HEK293 (cell line): Measurements from ENCODE around the gene FKBP10.

Experiments
- CTCF ChIA-PET: fragments of 350-600 bp; formaldehyde crosslinking; extraction: SDS; loops from one replicate; lab custom pipeline; 2021; ENCODE audit warnings: antibody characterized with exemption; lab: Yijun Ruan, JAX
- POLR2A ChIA-PET: fragments of 300-600 bp; formaldehyde crosslinking; extraction: SDS; loops from one replicate; lab custom pipeline; 2020; ENCODE audit warnings: antibody characterized with exemption, inconsistent platforms; lab: Yijun Ruan, JAX
- H3K27ac ChIP-seq: fragments of 200-500 bp; sonication (Bioruptor generic); 2 replicates; pipeline ENCODE4 v1.5.1; 2014; ENCODE audit warnings: low read depth, low read length, control low read depth, inconsistent platforms; ENCODE audit errors: extremely low read depth
- H3K36me3 ChIP-seq, 2 experiments: fragments of 200-500 bp in 1 of 2; sonication (Bioruptor generic) in 1 of 2; 1 replicate in 1 of 2; 2 replicates in 1 of 2; pipeline ENCODE4 v1.5.1; 2014 to 2017; ENCODE audit warnings: inconsistent platforms in 2 of 2, low read length in 2 of 2; ENCODE audit not compliant: control insufficient read depth in 2 of 2, insufficient read depth in 1 of 2
- H3K4me1 ChIP-seq: fragments of 200-500 bp; sonication (Bioruptor generic); 2 replicates; pipeline ENCODE4 v1.5.1; 2014; ENCODE audit warnings: mild to moderate bottlenecking, low read length, inconsistent platforms; ENCODE audit not compliant: control insufficient read depth, insufficient read depth
- H3K4me3 ChIP-seq: 2 replicates; pipeline ENCODE4 v1.5.1; 2011; ENCODE audit warnings: low read depth, mild to moderate bottlenecking, control low read depth, low read length, moderate library complexity
- H3K9me3 ChIP-seq: fragments of 200-500 bp; sonication (Bioruptor generic); 2 replicates; pipeline ENCODE4 v1.5.1; 2014; ENCODE audit warnings: low read depth, low read length, inconsistent platforms; ENCODE audit not compliant: control insufficient read depth, insufficient read depth
- GLIS2 ChIP-seq: fragments of 450-650 bp; formaldehyde crosslinking; IDR thresholded peaks from 2 replicates; pipeline ENCODE4 v1.5.1; 2016; ENCODE audit warnings: missing biosample characterization, missing genetic modification characterization
- IKZF3 ChIP-seq: fragments of 450-650 bp; IDR thresholded peaks from 2 replicates; pipeline ENCODE4 v1.5.0; 2018; ENCODE audit warnings: missing biosample characterization, mild to moderate bottlenecking, missing genetic modification characterization, moderate library complexity
- KLF1 ChIP-seq: fragments of 450-650 bp; formaldehyde crosslinking; IDR thresholded peaks from 2 replicates; pipeline ENCODE4 v1.5.1; 2016; ENCODE audit warnings: missing biosample characterization, missing genetic modification characterization
- ZBTB1 ChIP-seq: fragments of 450-650 bp; formaldehyde crosslinking; IDR thresholded peaks from 2 replicates; pipeline ENCODE4 v1.5.1; 2016; ENCODE audit warnings: missing biosample characterization, missing genetic modification characterization
- ZNF354C ChIP-seq: fragments of 450-650 bp; formaldehyde crosslinking; IDR thresholded peaks from 2 replicates; pipeline ENCODE4 v1.5.1; 2016; ENCODE audit warnings: missing biosample characterization, missing genetic modification characterization, low read depth, borderline replicate concordance
- ZNF571 ChIP-seq: fragments of 450-650 bp; formaldehyde crosslinking; IDR thresholded peaks from 2 replicates; pipeline ENCODE4 v1.5.0; 2017; ENCODE audit warnings: missing biosample characterization, missing genetic modification characterization
- ZNF626 ChIP-seq: fragments of 450-650 bp; sonication (Bioruptor Pico); formaldehyde crosslinking; IDR thresholded peaks from 2 replicates; pipeline ENCODE4 v1.5.1; 2018; ENCODE audit warnings: missing biosample characterization, missing genetic modification characterization, inconsistent platforms
- TF ChIP-seq, protein P1 (sequence below): fragments of 450-650 bp; formaldehyde crosslinking; IDR thresholded peaks from 2 replicates; pipeline ENCODE4 v1.5.1; 2016; ENCODE audit warnings: missing biosample characterization, missing genetic modification characterization
- TF ChIP-seq, protein P2 (sequence below): fragments of 450-650 bp; formaldehyde crosslinking; IDR thresholded peaks from 2 replicates; pipeline ENCODE4 v1.5.1; 2016; ENCODE audit warnings: missing biosample characterization, missing genetic modification characterization, borderline replicate concordance
- TF ChIP-seq, protein P3 (sequence below): fragments of 450-650 bp; formaldehyde crosslinking; IDR thresholded peaks from 2 replicates; pipeline ENCODE4 v1.5.1; 2017; ENCODE audit warnings: missing biosample characterization, mild to moderate bottlenecking, missing genetic modification characterization, moderate library complexity
- TF ChIP-seq, protein P4 (sequence below): fragments of 450-650 bp; formaldehyde crosslinking; IDR thresholded peaks from 2 replicates; pipeline ENCODE4 v1.5.1; 2016; ENCODE audit warnings: missing biosample characterization, missing genetic modification characterization
- TF ChIP-seq, protein P5 (sequence below): fragments of 450-650 bp; formaldehyde crosslinking; IDR thresholded peaks from 2 replicates; pipeline ENCODE4 v1.5.1; 2017; ENCODE audit warnings: missing biosample characterization, missing genetic modification characterization

Gene FKBP10

DNA sequence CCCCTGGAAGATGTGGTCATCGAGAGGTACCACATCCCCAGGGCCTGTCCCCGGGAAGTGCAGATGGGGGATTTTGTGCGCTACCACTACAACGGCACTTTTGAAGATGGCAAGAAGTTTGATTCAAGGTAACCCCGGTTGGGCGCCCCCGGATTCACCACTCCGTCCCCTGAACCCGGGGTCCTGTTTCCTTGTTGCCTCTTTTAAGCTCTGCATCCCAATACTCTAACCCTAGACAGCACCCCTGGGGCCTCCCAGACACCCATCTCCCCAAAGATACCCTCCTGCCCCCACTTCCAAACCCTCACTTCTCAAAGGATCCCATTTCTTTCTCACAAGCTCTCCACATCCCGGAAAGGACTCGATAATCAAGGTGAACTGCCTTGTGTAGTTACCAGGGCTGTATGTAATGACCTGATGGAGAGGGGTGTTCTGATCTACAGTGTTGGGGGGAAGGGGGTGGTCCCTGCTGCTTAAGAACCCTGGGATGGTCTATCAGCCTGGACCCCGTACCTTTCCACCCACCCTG, 412 bp downstream of the FKBP10 start (continued):
- TF ChIP-seq, protein P1, sequence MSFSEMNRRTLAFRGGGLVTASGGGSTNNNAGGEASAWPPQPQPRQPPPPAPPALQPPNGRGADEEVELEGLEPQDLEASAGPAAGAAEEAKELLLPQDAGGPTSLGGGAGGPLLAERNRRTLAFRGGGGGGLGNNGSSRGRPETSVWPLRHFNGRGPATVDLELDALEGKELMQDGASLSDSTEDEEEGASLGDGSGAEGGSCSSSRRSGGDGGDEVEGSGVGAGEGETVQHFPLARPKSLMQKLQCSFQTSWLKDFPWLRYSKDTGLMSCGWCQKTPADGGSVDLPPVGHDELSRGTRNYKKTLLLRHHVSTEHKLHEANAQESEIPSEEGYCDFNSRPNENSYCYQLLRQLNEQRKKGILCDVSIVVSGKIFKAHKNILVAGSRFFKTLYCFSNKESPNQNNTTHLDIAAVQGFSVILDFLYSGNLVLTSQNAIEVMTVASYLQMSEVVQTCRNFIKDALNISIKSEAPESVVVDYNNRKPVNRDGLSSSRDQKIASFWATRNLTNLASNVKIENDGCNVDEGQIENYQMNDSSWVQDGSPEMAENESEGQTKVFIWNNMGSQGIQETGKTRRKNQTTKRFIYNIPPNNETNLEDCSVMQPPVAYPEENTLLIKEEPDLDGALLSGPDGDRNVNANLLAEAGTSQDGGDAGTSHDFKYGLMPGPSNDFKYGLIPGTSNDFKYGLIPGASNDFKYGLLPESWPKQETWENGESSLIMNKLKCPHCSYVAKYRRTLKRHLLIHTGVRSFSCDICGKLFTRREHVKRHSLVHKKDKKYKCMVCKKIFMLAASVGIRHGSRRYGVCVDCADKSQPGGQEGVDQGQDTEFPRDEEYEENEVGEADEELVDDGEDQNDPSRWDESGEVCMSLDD (tag by site-specific recombination): 0 out of 2 replicates have a peak, but pooled peaks have one; percentile 65
- TF ChIP-seq IKZF3 (tag by site-specific recombination) (no peak), ZNF626 (no peak), ZBTB1 (tag by site-specific recombination) (no peak), ZNF571 (no peak)
- TF ChIP-seq, protein P2, sequence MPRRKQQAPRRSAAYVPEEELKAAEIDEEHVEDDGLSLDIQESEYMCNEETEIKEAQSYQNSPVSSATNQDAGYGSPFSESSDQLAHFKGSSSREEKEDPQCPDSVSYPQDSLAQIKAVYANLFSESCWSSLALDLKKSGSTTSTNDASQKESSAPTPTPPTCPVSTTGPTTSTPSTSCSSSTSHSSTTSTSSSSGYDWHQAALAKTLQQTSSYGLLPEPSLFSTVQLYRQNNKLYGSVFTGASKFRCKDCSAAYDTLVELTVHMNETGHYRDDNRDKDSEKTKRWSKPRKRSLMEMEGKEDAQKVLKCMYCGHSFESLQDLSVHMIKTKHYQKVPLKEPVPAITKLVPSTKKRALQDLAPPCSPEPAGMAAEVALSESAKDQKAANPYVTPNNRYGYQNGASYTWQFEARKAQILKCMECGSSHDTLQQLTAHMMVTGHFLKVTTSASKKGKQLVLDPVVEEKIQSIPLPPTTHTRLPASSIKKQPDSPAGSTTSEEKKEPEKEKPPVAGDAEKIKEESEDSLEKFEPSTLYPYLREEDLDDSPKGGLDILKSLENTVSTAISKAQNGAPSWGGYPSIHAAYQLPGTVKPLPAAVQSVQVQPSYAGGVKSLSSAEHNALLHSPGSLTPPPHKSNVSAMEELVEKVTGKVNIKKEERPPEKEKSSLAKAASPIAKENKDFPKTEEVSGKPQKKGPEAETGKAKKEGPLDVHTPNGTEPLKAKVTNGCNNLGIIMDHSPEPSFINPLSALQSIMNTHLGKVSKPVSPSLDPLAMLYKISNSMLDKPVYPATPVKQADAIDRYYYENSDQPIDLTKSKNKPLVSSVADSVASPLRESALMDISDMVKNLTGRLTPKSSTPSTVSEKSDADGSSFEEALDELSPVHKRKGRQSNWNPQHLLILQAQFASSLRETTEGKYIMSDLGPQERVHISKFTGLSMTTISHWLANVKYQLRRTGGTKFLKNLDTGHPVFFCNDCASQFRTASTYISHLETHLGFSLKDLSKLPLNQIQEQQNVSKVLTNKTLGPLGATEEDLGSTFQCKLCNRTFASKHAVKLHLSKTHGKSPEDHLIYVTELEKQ (tag by site-specific recombination): no peak
- TF ChIP-seq, protein P3, sequence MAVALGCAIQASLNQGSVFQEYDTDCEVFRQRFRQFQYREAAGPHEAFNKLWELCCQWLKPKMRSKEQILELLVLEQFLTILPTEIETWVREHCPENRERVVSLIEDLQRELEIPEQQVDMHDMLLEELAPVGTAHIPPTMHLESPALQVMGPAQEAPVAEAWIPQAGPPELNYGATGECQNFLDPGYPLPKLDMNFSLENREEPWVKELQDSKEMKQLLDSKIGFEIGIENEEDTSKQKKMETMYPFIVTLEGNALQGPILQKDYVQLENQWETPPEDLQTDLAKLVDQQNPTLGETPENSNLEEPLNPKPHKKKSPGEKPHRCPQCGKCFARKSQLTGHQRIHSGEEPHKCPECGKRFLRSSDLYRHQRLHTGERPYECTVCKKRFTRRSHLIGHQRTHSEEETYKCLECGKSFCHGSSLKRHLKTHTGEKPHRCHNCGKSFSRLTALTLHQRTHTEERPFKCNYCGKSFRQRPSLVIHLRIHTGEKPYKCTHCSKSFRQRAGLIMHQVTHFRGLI (tag by site-specific recombination): peak; percentile 81

DNA sequence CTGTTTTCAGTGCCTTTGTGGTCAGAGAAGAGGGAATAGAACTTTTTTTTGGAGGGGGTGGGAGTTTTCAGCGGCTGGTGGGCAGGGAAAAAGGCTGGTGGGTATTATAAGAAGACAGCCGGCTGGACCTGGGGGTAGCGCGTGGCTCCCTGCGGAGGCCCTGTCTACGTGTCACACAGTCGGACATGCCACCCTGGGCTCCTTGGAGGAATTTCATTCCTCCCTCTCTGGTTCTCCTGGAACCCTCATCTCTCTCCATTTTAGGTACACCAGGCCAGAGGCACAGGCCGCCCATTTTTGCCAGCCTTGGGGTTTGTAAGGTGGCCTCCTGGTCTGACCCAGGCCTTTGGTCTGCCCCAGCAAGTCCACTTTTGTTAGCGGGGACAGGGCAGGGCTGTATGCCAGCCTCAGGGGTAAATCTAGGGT, 908 bp downstream of the FKBP10 start:
- CTCF ChIA-PET: interaction anchor here (0.6 to 4.6 kb wide), 3 partner anchors 12 to 1562 kb away, joined by 3 to 45 read pairs (median 5); no protein-coding TSS in a partner anchor
- TF ChIP-seq ZNF354C (no peak), GLIS2 (tag by site-specific recombination) (peak; percentile 38), KLF1 (tag by site-specific recombination) (no peak)
- TF ChIP-seq, protein P4, sequence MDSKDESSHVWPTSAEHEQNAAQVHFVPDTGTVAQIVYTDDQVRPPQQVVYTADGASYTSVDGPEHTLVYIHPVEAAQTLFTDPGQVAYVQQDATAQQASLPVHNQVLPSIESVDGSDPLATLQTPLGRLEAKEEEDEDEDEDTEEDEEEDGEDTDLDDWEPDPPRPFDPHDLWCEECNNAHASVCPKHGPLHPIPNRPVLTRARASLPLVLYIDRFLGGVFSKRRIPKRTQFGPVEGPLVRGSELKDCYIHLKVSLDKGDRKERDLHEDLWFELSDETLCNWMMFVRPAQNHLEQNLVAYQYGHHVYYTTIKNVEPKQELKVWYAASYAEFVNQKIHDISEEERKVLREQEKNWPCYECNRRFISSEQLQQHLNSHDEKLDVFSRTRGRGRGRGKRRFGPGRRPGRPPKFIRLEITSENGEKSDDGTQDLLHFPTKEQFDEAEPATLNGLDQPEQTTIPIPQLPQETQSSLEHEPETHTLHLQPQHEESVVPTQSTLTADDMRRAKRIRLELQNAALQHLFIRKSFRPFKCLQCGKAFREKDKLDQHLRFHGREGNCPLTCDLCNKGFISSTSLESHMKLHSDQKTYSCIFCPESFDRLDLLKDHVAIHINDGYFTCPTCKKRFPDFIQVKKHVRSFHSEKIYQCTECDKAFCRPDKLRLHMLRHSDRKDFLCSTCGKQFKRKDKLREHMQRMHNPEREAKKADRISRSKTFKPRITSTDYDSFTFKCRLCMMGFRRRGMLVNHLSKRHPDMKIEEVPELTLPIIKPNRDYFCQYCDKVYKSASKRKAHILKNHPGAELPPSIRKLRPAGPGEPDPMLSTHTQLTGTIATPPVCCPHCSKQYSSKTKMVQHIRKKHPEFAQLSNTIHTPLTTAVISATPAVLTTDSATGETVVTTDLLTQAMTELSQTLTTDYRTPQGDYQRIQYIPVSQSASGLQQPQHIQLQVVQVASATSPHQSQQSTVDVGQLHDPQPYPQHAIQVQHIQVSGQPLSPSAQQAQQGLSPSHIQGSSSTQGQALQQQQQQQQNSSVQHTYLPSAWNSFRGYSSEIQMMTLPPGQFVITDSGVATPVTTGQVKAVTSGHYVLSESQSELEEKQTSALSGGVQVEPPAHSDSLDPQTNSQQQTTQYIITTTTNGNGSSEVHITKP (tag by site-specific recombination): peak; percentile 21; the same call in 1 of the 2 replicates
- TF ChIP-seq, protein P5, sequence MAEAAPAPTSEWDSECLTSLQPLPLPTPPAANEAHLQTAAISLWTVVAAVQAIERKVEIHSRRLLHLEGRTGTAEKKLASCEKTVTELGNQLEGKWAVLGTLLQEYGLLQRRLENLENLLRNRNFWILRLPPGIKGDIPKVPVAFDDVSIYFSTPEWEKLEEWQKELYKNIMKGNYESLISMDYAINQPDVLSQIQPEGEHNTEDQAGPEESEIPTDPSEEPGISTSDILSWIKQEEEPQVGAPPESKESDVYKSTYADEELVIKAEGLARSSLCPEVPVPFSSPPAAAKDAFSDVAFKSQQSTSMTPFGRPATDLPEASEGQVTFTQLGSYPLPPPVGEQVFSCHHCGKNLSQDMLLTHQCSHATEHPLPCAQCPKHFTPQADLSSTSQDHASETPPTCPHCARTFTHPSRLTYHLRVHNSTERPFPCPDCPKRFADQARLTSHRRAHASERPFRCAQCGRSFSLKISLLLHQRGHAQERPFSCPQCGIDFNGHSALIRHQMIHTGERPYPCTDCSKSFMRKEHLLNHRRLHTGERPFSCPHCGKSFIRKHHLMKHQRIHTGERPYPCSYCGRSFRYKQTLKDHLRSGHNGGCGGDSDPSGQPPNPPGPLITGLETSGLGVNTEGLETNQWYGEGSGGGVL (tag by site-specific recombination): no peak
- TF ChIP-seq, all 188 proteins: peak for 2
- peak overlapping the region; percentile 73 for H3K4me3 ChIP-seq
- H3K9me3 ChIP-seq: no peaks in the 10 kb centered on the region
- H3K36me3 ChIP-seq: peaks cover 0 to 38% of the 10 kb centered on the region in 2 experiments; a peak in 2 of 3 replicates
- H3K4me1 ChIP-seq: 0 out of 2 replicates have a peak, but pooled peaks cover 8% of the 10 kb centered on the region
- POLR2A ChIA-PET: interaction anchor here (1.0 to 3.5 kb wide), 7 partner anchors 9 to 124 kb away, joined by 4 to 37 read pairs (median 23); partner anchors contain the start of genes HAP1, JUP and NT5C3B
- H3K27ac ChIP-seq: peak overlapping the region; percentile 89
